IMR-90 (cell line): ENCODE data around the gene CLIC4. TPM values are rescaled to one million over a fixed set of nuclear protein-coding genes. Genes with fewer than 3 reads are reported as not detected.
A peak's percentile ranks its signal among the peaks of the same experiment; 100 is the strongest.

Source experiments
- ATAC-seq: fragments of 200-7000 bp; cut with Tn5 transposase; 2 replicates; pipeline ENCODE4 v1.9.1; 2020; ENCODE audit warnings: low read depth, mild to moderate bottlenecking, moderate library complexity
- BruUV-seq: library from RNA; stranded (reverse); fragments of 400-500 nt; replicated peaks from 2 replicates; lab custom pipeline; 2021; lab: Mats Ljungman, UMichigan
- CTCF ChIA-PET: fragments of 300-600 bp; formaldehyde crosslinking; extraction: SDS; loops from one replicate; lab custom pipeline; 2021; ENCODE audit warnings: antibody characterized with exemption; lab: Yijun Ruan, JAX
- POLR2A ChIA-PET: fragments of 300-600 bp; sonication (Branson Sonifier 250); formaldehyde crosslinking; loops from one replicate; lab custom pipeline; 2022; ENCODE audit warnings: antibody characterized with exemption; ENCODE audit not compliant: unreplicated experiment; lab: Charles Lee
- DNase-seq: peaks from one replicate; pipeline ENCODE4 v3.0.0; 2013
- H2AFZ ChIP-seq: replicated peaks from 2 replicates; pipeline ENCODE3; 2013; ENCODE audit warnings: low read length, mild to moderate bottlenecking; ENCODE audit not compliant: poor library complexity
- H2AK5ac ChIP-seq: 2 replicates; pipeline ENCODE4 v1.6.1; 2013; ENCODE audit warnings: low read depth, low read length, inconsistent platforms
- H2AK9ac ChIP-seq: replicated peaks from 2 replicates; pipeline ENCODE3; 2013; ENCODE audit warnings: mild to moderate bottlenecking, low read depth, low read length, moderate library complexity; ENCODE audit not compliant: poor library complexity
- H2BK120ac ChIP-seq: 2 replicates; pipeline ENCODE4 v1.6.1; 2013; ENCODE audit warnings: low read depth, low read length, inconsistent platforms
- H2BK15ac ChIP-seq: 3 replicates; pipeline ENCODE4 v1.6.1; 2013; ENCODE audit warnings: low read depth, low read length, inconsistent platforms
- H2BK20ac ChIP-seq: 2 replicates; pipeline ENCODE4 v1.6.1; 2013; ENCODE audit warnings: low read depth, mild to moderate bottlenecking, inconsistent platforms, low read length, moderate library complexity
- H2BK5ac ChIP-seq: 2 replicates; pipeline ENCODE4 v1.6.1; 2013; ENCODE audit warnings: mild to moderate bottlenecking, low read depth, low read length, inconsistent platforms; ENCODE audit not compliant: poor library complexity, severe bottlenecking
- H3K14ac ChIP-seq: replicated peaks from 2 replicates; pipeline ENCODE4 v1.6.1; 2013; ENCODE audit warnings: low read depth, low read length, inconsistent platforms
- H3K18ac ChIP-seq: 2 replicates; pipeline ENCODE4 v1.6.1; 2013; ENCODE audit warnings: low read depth, low read length, control low read depth
- H3K23ac ChIP-seq: 2 replicates; pipeline ENCODE4 v1.6.1; 2013; ENCODE audit warnings: low read depth, low read length, inconsistent platforms
- H3K27ac ChIP-seq: 2 replicates; pipeline ENCODE4 v1.5.1; 2013; ENCODE audit warnings: mild to moderate bottlenecking, control low read depth, low read length; ENCODE audit not compliant: insufficient read depth
- H3K27me3 ChIP-seq: 2 replicates; pipeline ENCODE4 v1.6.1; 2013; ENCODE audit warnings: low read length; ENCODE audit not compliant: control insufficient read depth, insufficient read depth
- H3K36me3 ChIP-seq: 2 replicates; pipeline ENCODE4 v1.6.1; 2013; ENCODE audit warnings: low read length, mixed read lengths; ENCODE audit not compliant: control insufficient read depth, insufficient read depth
- H3K4ac ChIP-seq: 2 replicates; pipeline ENCODE4 v1.6.1; 2013; ENCODE audit warnings: low read depth, low read length, inconsistent platforms
- H3K4me1 ChIP-seq: 2 replicates; pipeline ENCODE4 v1.6.1; 2013; ENCODE audit warnings: low read length, mixed read lengths; ENCODE audit not compliant: control insufficient read depth, insufficient read depth
- H3K4me2 ChIP-seq: 2 replicates; pipeline ENCODE4 v1.6.1; 2013; ENCODE audit warnings: low read depth, mild to moderate bottlenecking, control low read depth, low read length, moderate library complexity
- H3K4me3 ChIP-seq: 2 replicates; pipeline ENCODE4 v1.5.1; 2013; ENCODE audit warnings: low read depth, mild to moderate bottlenecking, control low read depth, low read length, moderate library complexity; ENCODE audit not compliant: insufficient read depth
- H3K56ac ChIP-seq: 2 replicates; pipeline ENCODE4 v1.6.1; 2013; ENCODE audit warnings: low read length, inconsistent platforms; ENCODE audit not compliant: insufficient read depth; ENCODE audit errors: extremely low read depth
- H3K79me1 ChIP-seq, 2 experiments: 2 replicates each; pipeline ENCODE4 v1.6.1; 2013; ENCODE audit warnings: low read length in 2 of 2, inconsistent platforms in 1 of 2, low read depth in 1 of 2
- H3K9ac ChIP-seq: 2 replicates; pipeline ENCODE4 v1.6.1; 2013; ENCODE audit warnings: low read depth, low read length, control low read depth
- H3K9me1 ChIP-seq: 2 replicates; pipeline ENCODE4 v1.6.1; 2013; ENCODE audit warnings: low read length, inconsistent platforms; ENCODE audit not compliant: insufficient read depth
- H3K9me3 ChIP-seq: 2 replicates; pipeline ENCODE4 v1.6.1; 2013; ENCODE audit warnings: low read length; ENCODE audit not compliant: control insufficient read depth, insufficient read depth
- H4K20me1 ChIP-seq: 2 replicates; pipeline ENCODE4 v1.6.1; 2013; ENCODE audit warnings: low read length, inconsistent platforms; ENCODE audit not compliant: insufficient read depth
- H4K5ac ChIP-seq: 2 replicates; pipeline ENCODE4 v1.6.1; 2013; ENCODE audit warnings: mild to moderate bottlenecking, low read depth, low read length, control low read depth
- H4K8ac ChIP-seq, 2 experiments: 2 replicates each; pipeline ENCODE4 v1.6.1; 2013; ENCODE audit warnings: low read depth in 2 of 2, low read length in 2 of 2, control low read depth in 1 of 2, inconsistent platforms in 1 of 2
- H4K91ac ChIP-seq: 2 replicates; pipeline ENCODE4 v1.6.1; 2013; ENCODE audit warnings: low read depth, low read length, inconsistent platforms; ENCODE audit not compliant: insufficient read depth
- BHLHE40 ChIP-seq: fragments of 150-350 bp; IDR thresholded peaks from 2 replicates; pipeline ENCODE4 v1.6.1; 2016; ENCODE audit warnings: mild to moderate bottlenecking, low read depth, low read length
- CEBPB ChIP-seq: IDR thresholded peaks from 2 replicates; pipeline ENCODE4 v1.6.1; 2012; ENCODE audit warnings: low read depth, low read length, improper control_type of control experiment
- CHD1 ChIP-seq: IDR thresholded peaks from 2 replicates; pipeline ENCODE4 v1.6.1; 2012; ENCODE audit warnings: low read depth, low read length, improper control_type of control experiment
- CTCF ChIP-seq: conservative IDR thresholded peaks from 2 replicates; pipeline ENCODE4 v1.5.1; 2012; ENCODE audit warnings: mild to moderate bottlenecking, low read depth, low read length, improper control_type of control experiment
- ELK1 ChIP-seq: fragments of 150-350 bp; IDR thresholded peaks from 2 replicates; pipeline ENCODE4 v1.6.1; 2016; ENCODE audit warnings: low read depth, mild to moderate bottlenecking, low read length, moderate library complexity, borderline replicate concordance
- FOS ChIP-seq: fragments of 150-350 bp; IDR thresholded peaks from 2 replicates; pipeline ENCODE4 v1.6.1; 2016; ENCODE audit warnings: low read depth, low read length
- MAFK ChIP-seq: IDR thresholded peaks from 2 replicates; pipeline ENCODE4 v1.6.1; 2012; ENCODE audit warnings: low read depth, low read length, improper control_type of control experiment
- MAZ ChIP-seq: IDR thresholded peaks from 2 replicates; pipeline ENCODE4 v1.6.1; 2012; ENCODE audit warnings: low read depth, mild to moderate bottlenecking, low read length, improper control_type of control experiment, moderate library complexity, borderline replicate concordance
- MXI1 ChIP-seq: IDR thresholded peaks from 2 replicates; pipeline ENCODE4 v1.6.1; 2012; ENCODE audit warnings: low read depth, mild to moderate bottlenecking, low read length, moderate library complexity, borderline replicate concordance
- NFE2L2 ChIP-seq: fragments of 150-350 bp; IDR thresholded peaks from 2 replicates; pipeline ENCODE4 v1.6.1; 2016; ENCODE audit warnings: low read depth, mild to moderate bottlenecking, low read length
- POLR2A ChIP-seq: IDR thresholded peaks from 2 replicates; pipeline ENCODE4 v1.6.1; 2012; ENCODE audit warnings: mild to moderate bottlenecking, low read depth, low read length
- RAD21 ChIP-seq: IDR thresholded peaks from 2 replicates; pipeline ENCODE4 v1.6.1; 2012; ENCODE audit warnings: low read length, improper control_type of control experiment
- RCOR1 ChIP-seq: IDR thresholded peaks from 2 replicates; pipeline ENCODE4 v1.6.1; 2012; ENCODE audit warnings: mild to moderate bottlenecking, low read length, improper control_type of control experiment; ENCODE audit not compliant: insufficient replicate concordance
- RFX5 ChIP-seq: IDR thresholded peaks from 2 replicates; pipeline ENCODE4 v1.8.0; 2012; ENCODE audit warnings: low read depth, mild to moderate bottlenecking, low read length, moderate library complexity
- SMC3 ChIP-seq: fragments of 150-350 bp; IDR thresholded peaks from 2 replicates; pipeline ENCODE4 v1.6.1; 2016; ENCODE audit warnings: low read depth, mild to moderate bottlenecking, antibody characterized with exemption, low read length, moderate library complexity
- USF2 ChIP-seq: fragments of 150-350 bp; IDR thresholded peaks from 2 replicates; pipeline ENCODE4 v1.6.1; 2017; ENCODE audit warnings: mild to moderate bottlenecking, antibody characterized with exemption, low read length, low read depth
- WGBS, 2 experiments: methylation state at CpG; one replicate each; pipeline versions ENCODE4 v1.1.5 to v1.1.7; 2013; ENCODE audit warnings: missing lambda C conversion rate in 2 of 2; ENCODE audit not compliant: insufficient read length in 1 of 2; ENCODE audit errors: extremely low coverage in 2 of 2; 5-methylcytosine and 5-hydroxymethylcytosine counted together
- dilution Hi-C: fragments of 300-500 bp; cut with HindIII; formaldehyde crosslinking; loops from one replicate; pipeline ENCODE4 v1.14.3; 2018; ENCODE audit warnings: low sequenced_read_pairs; ENCODE audit not compliant: unreplicated experiment
- in situ Hi-C: fragments of 300-500 bp; cut with MboI; formaldehyde crosslinking; loops from 3 replicates; pipeline ENCODE4 v1.14.3; 2019; ENCODE audit warnings: low sequenced_read_pairs, inconsistent platforms, mixed read lengths
- intact Hi-C: fragments of 100-400 bp; cut with micrococcal nuclease; formaldehyde crosslinking; loops from 2 replicates; pipeline ENCODE4 v1.10.0; 2022
- polyA plus RNA-seq, 3 experiments: library from polyadenylated mRNA; depleted of rRNA; stranded (reverse); fragments of >200 nt; gene quantifications; 2 replicates each; pipeline ENCODE4 v1.2.3, GENCODE V29; 2012; ENCODE audit warnings: low replicate concordance in 1 of 3
- total RNA-seq: library from RNA; depleted of rRNA; stranded (reverse); fragments of >200 nt; gene quantifications from 2 replicates; pipeline ENCODE4 v1.2.3, GENCODE V29; 2012

The CLIC4 gene
- total and polyA plus RNA-seq, 2 of the 4 experiments (the other 2 are of a cell fraction) = 242 to 392 TPM

GRCh38 chr1:24826510-24826909, 81.3 kb downstream of the CLIC4 start:
- Histone ChIP-seq H4K91ac (no peak overlapping the region), H3K14ac (no peak overlapping the region), H3K4me3 (no peak overlapping the region), H3K9me3 (no peaks in the 10 kb centered on the region), H3K36me3 (peaks cover 4% of the 10 kb centered on the region), H2AK9ac (no peak overlapping the region), H4K20me1 (peaks cover 96% of the 10 kb centered on the region), H3K27ac (no peak overlapping the region), H3K4me1 (peaks cover 20% of the 10 kb centered on the region), H4K8ac (no peak overlapping the region), H3K79me1 (peaks cover 0 to 49% of the 10 kb centered on the region in 2 experiments; a peak in 2 of 4 replicates), H3K56ac (no peak overlapping the region), H4K5ac (0 out of 2 replicates have a peak overlapping the region, but pooled peaks have one; percentile 72), H2AFZ (no peak overlapping the region), H2BK20ac (no peak overlapping the region), H3K9me1 (peaks cover 16% of the 10 kb centered on the region), H3K4me2 (no peak overlapping the region), H2BK120ac (no peak overlapping the region), H2BK5ac (peak overlapping the region; percentile 24), H2AK5ac (no peak overlapping the region), H2BK15ac (no peak overlapping the region), H3K27me3 (no peaks in the 10 kb centered on the region), H3K9ac (no peak overlapping the region), H3K18ac (peak overlapping the region; percentile 44; the same call in 1 of the 2 replicates), H3K4ac (no peak overlapping the region), H3K23ac (peak overlapping the region; percentile 29; the same call in 1 of the 2 replicates)
- DNase-seq = no peak
- ChIA-PET POLR2A (interaction anchor here (0.5 to 0.6 kb wide), 2 partner anchors 10 to 78 kb away, joined by 3 to 7 read pairs; no protein-coding TSS in a partner anchor), CTCF (interaction anchor here (1.2 kb wide), 2 partner anchors 137 to 138 kb away, joined by 4 to 7 read pairs; no protein-coding TSS in a partner anchor)
- intact Hi-C loops = loop anchor here (5.0 kb wide), 1 partner anchor 44 kb away; no protein-coding TSS in a partner anchor
- no peak for ATAC-seq
- in situ Hi-C loops = no loop called here
- TF ChIP-seq CHD1 (no peak), NFE2L2 (no peak), RCOR1 (no peak), USF2 (no peak), ELK1 (no peak), SMC3 (no peak), RFX5 (no peak), BHLHE40 (no peak), POLR2A (no peak), MXI1 (no peak), CEBPB (no peak), CTCF (no peak), FOS (no peak), MAFK (no peak), RAD21 (no peak), MAZ (no peak)
- no CpG with 5 or more reads among the region's 1 CpG for WGBS, 2 experiments
- dilution Hi-C loops = no loop called here
- no TSS peak for BruUV-seq
